Activated naive CD4-positive, alpha-beta T cell treated with anti-CD3 and anti-CD28 coated beads, Interleukin-2, amount 10 ng/mL, durations not matched to agents 7 days and 5 days (primary cell): ENCODE data around the gene DHRS7.

Source experiments
- CTCF ChIA-PET: fragments of 350-600 bp; sonication (Branson Sonifier 250); formaldehyde crosslinking; loops from one replicate; lab custom pipeline; 2021; ENCODE audit warnings: antibody characterized with exemption; lab: Charles Lee
- DNase-seq: peaks from one replicate; pipeline ENCODE4 v3.0.0-alpha.2; 2020
- H3K27ac Mint-ChIP-seq: one replicate; pipeline ENCODE4 v1.8.0; 2021; ENCODE audit warnings: mild to moderate bottlenecking, moderate library complexity, mixed read lengths
- H3K27me3 Mint-ChIP-seq: one replicate; pipeline ENCODE4 v1.8.0; 2021; ENCODE audit warnings: mild to moderate bottlenecking, mixed read lengths
- H3K36me3 Mint-ChIP-seq: one replicate; pipeline ENCODE4 v1.8.0; 2021; ENCODE audit warnings: mixed read lengths
- H3K4me1 Mint-ChIP-seq: one replicate; pipeline ENCODE4 v1.8.0; 2021; ENCODE audit warnings: mixed read lengths
- H3K4me3 Mint-ChIP-seq: one replicate; pipeline ENCODE4 v1.8.0; 2021; ENCODE audit warnings: mild to moderate bottlenecking, moderate library complexity, mixed read lengths
- H3K9me3 Mint-ChIP-seq: one replicate; pipeline ENCODE4 v1.8.0; 2021; ENCODE audit warnings: mixed read lengths

Gene DHRS7

GRCh38 chr14:60094306-60094897, 70.8 kb downstream of the DHRS7 start:
- Mint-ChIP-seq H3K36me3 (peaks cover 24% of the 10 kb centered on the region), H3K4me3 (peak overlapping the region; percentile 97), H3K9me3 (no peaks in the 10 kb centered on the region), H3K4me1 (peaks cover 48% of the 10 kb centered on the region), H3K27me3 (no peaks in the 10 kb centered on the region), H3K27ac (peak overlapping the region; percentile 8)
- CTCF ChIA-PET, result no interaction called here
- peak; percentile 29 for DNase-seq
